CD4-positive, alpha-beta T cell treated with Interleukin-15 for 4 hours (primary cell): ENCODE data around the gene C8G.
A peak's percentile ranks its signal among the peaks of the same experiment; 100 is the strongest.

Experiments used
- DNase-seq: peaks from one replicate; pipeline ENCODE4 v3.0.0-alpha.2; 2020; ENCODE audit warnings: low spot score

Gene C8G

GRCh38 chr9:136953771-136954269 is 8.8 kb downstream of the C8G start:
- DNase-seq, result no peak

- no peak for DNase-seq
These were observed 9.4 kb downstream of the C8G start for GRCh38 chr9:136954270-136955083.

GRCh38 chr9:136955202-136955942 is 10.3 kb downstream of the C8G start:
- no peak for DNase-seq

- no peak for DNase-seq
These were observed 10.9 kb downstream of the C8G start for GRCh38 chr9:136955943-136956335.

- no peak for DNase-seq
These were observed 11.6 kb downstream of the C8G start for GRCh38 chr9:136956604-136957003.

GRCh38 chr9:136957461-136957860 is 12.4 kb downstream of the C8G start:
- no peak for DNase-seq

- DNase-seq, result no peak
These were observed 12.9 kb downstream of the C8G start for GRCh38 chr9:136957901-136958300.

GRCh38 chr9:136958473-136958872 is 13.4 kb downstream of the C8G start:
- DNase-seq, result no peak

DNA sequence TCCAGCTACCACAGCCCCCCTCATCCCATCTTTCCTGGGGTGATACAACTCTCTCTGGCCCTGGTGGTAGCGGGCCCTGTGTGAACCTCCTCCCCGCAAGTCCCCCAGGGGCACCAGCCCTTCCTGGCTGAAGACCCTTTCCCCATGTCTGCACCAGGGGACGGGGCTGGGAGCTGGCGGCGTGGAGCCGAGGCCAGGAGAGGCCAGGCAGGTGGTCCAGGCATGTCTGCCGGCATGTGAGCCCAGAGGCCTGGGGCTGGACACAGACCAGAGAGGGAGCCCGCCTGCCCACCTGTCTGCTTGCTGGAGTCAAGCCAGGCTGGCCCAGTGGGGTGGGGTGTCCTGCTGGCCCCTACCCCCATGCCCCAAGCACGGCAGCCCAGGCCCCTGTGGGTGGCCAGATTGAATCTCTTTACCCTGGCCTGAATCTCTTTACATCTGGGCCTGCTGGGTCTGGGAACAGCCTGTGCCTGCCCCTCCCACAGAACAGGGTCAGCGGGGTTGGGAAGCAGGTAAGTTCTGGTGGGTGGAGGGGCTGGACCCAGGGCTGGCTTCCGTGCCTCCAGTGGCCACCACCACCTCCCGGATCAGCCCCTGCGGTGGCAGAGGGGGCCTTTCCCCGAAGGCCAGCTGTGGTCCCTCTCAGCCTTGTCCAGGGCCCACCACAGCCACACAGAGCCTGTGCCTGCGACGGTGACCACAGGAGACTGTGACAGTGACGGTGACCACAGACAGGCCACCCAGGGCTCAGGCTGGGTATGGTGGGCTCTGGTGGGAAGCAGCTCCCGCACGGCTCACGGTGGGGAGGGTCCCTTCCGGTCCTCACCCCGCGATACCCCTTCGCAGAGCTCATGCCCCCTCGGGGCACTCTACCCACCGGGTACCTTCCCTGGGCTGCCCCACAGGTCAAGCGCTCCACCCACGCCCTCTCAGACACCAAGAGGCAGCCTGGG is 14.1 kb downstream of the C8G start:
- no peak for DNase-seq

GRCh38 chr9:136960212-136960937 is 15.3 kb downstream of the C8G start:
- DNase-seq, result peak; percentile 37

DNA sequence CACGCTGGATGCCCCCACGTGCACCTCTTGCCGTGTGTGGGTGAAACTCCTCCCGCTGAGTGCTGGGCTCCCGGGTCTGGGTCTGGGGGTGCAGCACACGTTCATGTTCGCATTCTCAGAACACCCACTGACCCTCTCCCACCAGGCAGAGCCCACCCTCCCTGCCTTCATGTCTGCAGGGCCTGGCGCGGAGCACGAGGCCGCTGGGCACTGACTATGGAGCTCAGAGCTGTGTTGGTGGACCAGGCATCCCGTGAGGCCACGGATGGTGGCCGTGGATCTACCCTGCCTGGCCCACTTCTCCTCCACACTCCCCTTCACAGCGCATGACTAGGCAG is 15.9 kb downstream of the C8G start:
- no peak for DNase-seq

DNA sequence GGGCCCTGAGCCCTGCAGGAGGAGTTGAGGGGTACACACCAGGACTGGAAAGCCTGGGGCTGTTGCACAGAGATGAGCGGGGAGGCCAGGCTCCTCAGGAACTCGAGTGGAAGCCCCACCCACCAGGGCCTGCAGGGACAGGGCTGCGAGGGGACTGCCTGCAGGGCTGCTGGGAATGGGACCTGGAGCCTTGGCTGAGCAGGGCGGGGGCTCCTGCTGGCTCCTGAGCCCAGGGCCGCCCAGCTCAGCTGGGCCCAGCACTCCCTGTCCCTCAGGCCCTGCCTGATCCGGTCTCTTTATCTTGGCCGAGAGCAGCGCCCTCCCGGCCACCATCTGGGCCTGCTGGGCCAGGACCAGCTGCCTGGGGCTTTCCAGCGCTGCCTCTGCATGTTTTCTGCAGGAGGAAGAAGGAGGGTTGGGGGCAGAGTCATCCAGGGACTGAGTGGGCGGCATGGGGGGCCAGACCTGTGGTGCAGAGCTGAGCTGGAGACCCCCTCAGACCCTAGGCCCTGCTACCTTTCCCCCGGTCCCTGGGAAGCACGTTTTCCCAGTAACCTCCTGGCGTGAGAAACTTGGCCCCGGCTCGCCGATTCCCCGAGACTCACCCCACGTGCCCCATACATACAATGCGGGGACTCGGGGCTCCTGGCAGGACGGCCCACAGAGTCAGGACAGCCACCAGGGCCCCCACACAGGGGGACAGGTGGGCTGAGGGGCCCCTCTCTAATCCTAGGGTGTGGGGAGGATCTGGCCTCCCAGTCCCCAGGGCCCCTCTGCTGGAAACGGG is 16.4 kb downstream of the C8G start:
- no peak for DNase-seq

GRCh38 chr9:136962163-136962562 is 17.1 kb downstream of the C8G start:
- no peak for DNase-seq

DNA sequence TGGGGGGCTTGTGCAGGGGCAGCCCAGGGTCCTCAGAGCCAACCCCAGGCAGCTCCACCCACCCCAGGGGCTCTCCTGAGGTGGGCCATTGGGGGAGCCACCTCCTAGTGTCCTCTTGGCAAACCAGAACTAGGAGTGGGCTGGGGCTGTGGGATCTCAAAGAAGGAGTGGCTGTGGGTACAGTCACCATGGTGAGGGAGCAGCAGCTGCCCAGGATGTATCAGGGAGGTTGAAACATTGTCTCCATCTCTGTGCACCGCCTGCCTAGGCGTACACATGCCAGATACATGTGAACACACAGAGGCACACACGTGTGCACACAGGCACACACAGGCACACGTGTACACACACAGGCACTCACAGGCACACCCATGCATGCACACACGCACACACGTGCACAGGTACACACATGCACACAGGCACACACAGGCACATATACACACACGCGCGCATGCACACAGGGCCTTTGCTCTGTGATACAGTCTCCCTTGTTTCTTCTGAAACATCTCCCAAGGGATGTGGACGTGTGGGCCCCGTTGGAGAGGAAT is 17.7 kb downstream of the C8G start:
- no peak for DNase-seq

- DNase-seq, result no peak
These were observed 18.3 kb downstream of the C8G start for GRCh38 chr9:136963341-136963740.

DNA sequence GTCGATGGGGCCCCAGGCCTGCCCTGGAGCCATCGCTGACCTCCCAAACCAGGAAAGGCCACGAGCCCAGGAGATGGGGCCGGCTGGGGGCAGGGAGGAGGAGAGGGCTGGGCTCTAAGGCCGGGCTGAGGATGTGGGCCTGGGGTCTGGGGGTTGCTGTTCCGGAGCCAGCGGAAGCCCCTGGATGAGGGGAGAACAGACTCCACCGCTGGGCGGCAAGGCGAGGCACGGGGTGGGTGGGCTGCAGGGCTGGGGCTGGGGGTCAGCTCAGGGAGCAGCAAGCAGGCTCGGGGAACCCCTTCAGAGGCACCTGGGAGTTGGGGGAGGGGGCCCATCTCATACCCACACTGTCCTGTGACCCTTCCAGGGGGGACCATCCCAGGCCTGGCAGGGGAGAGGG is 18.7 kb downstream of the C8G start:
- DNase-seq, result no peak

DNA sequence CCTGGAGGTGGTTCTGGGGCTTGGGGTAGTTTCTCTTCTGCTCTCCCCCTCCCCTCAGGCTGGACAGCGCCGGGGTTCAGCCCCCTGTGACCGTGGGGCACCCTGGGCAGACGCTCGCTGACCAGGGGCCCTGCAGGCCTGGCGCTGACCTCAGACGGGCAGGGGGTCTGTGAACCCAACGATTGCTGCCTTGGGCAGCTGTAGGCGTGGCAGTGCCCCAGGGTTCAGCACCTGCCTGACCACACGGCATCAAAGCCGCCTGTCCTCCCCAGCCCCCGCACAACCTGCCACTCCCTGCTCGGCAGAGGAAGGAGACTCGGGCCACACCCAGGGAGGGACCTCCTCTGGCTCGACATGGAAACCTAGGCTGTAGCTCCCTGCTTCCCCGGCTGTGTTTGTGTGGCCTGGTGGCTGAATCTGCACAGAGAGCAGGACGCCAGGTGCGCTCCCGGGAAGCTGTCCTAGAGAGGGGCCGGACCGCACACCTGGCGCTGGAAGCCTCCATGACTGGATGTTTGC is 19.2 kb downstream of the C8G start:
- DNase-seq, result no peak

- DNase-seq, result no peak
These were observed 19.9 kb downstream of the C8G start for GRCh38 chr9:136964833-136965422.

DNA sequence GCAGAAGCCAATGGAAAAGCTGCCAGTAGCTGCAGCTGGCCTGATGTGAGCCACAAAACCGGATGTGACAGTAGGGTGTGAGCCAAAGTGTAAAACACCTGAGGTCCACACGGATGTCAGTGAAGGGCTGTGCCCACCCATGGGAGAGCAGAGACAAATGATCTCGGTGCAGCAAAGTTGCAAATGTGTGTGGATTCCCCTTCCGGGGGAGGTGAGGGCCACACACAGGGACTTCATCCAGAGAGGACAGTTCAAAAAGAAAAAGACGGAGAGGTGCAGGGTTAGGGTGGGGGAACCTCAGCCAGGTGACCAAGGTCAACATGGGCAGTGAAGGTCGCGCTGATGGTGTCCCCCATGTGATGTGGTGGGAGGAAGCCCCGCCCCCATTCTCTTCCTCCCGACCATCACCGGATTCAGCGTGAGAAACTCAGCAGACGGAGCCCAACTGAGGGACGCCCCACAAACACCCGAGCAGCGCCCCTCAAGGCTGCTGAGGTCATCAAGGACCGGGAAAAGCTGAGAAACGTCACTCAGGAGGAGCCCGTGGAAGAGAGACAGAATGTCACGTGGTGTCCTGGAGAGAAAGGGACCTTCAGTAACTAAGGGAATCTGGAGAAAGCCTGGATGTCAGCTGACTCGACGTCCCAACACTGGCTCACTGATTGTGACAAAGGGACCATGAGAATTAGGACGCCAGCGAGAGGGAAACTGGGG is 20.9 kb downstream of the C8G start:
- DNase-seq, result peak; percentile 44
